T-cell (primary cell): Measurements from ENCODE around the gene RPAP3. TPM values are rescaled to one million over a fixed set of nuclear protein-coding genes. Genes with fewer than 3 reads are reported as not detected.

Experiments used
- ATAC-seq, 4 experiments: fragments of 200-7000 bp in 3 of 4; fragments of 150-1000 bp in 1 of 4; cut with Tn5 transposase; replicated peaks in 1 of 4; 1 replicate in 3 of 4; 2 replicates in 1 of 4; pipeline ENCODE4 v1.10.0; 2021; ENCODE audit warnings: moderate library complexity in 3 of 4, mild to moderate bottlenecking in 2 of 4, moderate number of reproducible peaks in 1 of 4
- CTCF ChIA-PET, 2 donors: fragments of 300-600 bp; sonication (Branson Sonifier 250); formaldehyde crosslinking; loops; one replicate each; lab custom pipeline; 2022; ENCODE audit warnings: antibody characterized with exemption in 2 of 2; lab: Charles Lee
- POLR2A ChIA-PET, 2 donors: fragments of 300-600 bp; sonication (Branson Sonifier 250); formaldehyde crosslinking; loops; one replicate each; lab custom pipeline; 2022; ENCODE audit warnings: antibody characterized with exemption in 2 of 2; lab: Charles Lee
- DNase-seq, 35 experiments: peaks; one replicate each; pipeline versions ENCODE4 v3.0.0 to v3.0.0-alpha.2; 2013 to 2023
- H3K27ac ChIP-seq: one replicate; pipeline ENCODE4 v1.5.1; 2013; ENCODE audit warnings: low read length
- H3K27me3 ChIP-seq, 2 experiments: replicated peaks in 1 of 2; 1 replicate in 1 of 2; 2 replicates in 1 of 2; pipeline versions ENCODE4 v1.6.1 to v1.7.0; 2013; ENCODE audit warnings: low read length in 1 of 2, mixed read lengths in 1 of 2; ENCODE audit not compliant: control insufficient read depth in 2 of 2, insufficient read depth in 2 of 2; ENCODE audit errors: extremely low read depth in 1 of 2
- H3K36me3 ChIP-seq, 2 donors: 1 replicate in 1 of 2; 2 replicates in 1 of 2; pipeline versions ENCODE4 v1.6.1 to v1.7.0; 2013; ENCODE audit warnings: low read length in 1 of 2; ENCODE audit not compliant: control insufficient read depth in 2 of 2, insufficient read depth in 1 of 2; ENCODE audit errors: extremely low read depth in 1 of 2
- H3K4me1 ChIP-seq, 2 experiments: 1 replicate in 1 of 2; 2 replicates in 1 of 2; pipeline versions ENCODE4 v1.6.1 to v1.7.0; 2013; ENCODE audit warnings: low read length in 2 of 2, mixed read lengths in 1 of 2; ENCODE audit not compliant: insufficient read depth in 2 of 2, control insufficient read depth in 1 of 2; ENCODE audit errors: extremely low read depth in 1 of 2
- H3K4me3 ChIP-seq, 2 donors: 1 replicate in 1 of 2; 2 replicates in 1 of 2; pipeline versions ENCODE4 v1.5.1 to v1.7.0; 2013; ENCODE audit warnings: mild to moderate bottlenecking in 2 of 2, low read length in 1 of 2, moderate library complexity in 1 of 2; ENCODE audit not compliant: control insufficient read depth in 1 of 2; ENCODE audit errors: extremely low read depth in 1 of 2
- H3K9me3 ChIP-seq: 2 replicates; pipeline ENCODE4 v1.7.0; 2013
- H3K27ac Mint-ChIP-seq, 2 donors: one replicate each; pipeline ENCODE4 v1.8.0; 2020 to 2021; ENCODE audit warnings: mild to moderate bottlenecking in 2 of 2, mixed read lengths in 2 of 2
- H3K27me3 Mint-ChIP-seq, 2 donors: one replicate each; pipeline ENCODE4 v1.8.0; 2021 to 2022; ENCODE audit warnings: mixed read lengths in 2 of 2
- H3K36me3 Mint-ChIP-seq: one replicate; pipeline ENCODE4 v1.8.0; 2021; ENCODE audit warnings: mixed read lengths
- H3K4me1 Mint-ChIP-seq, 3 donors: one replicate each; pipeline ENCODE4 v1.8.0; 2020 to 2022; ENCODE audit warnings: mixed read lengths in 3 of 3, mild to moderate bottlenecking in 1 of 3
- H3K4me3 Mint-ChIP-seq, 3 donors: one replicate each; pipeline ENCODE4 v1.8.0; 2020 to 2022; ENCODE audit warnings: mild to moderate bottlenecking in 3 of 3, mixed read lengths in 3 of 3, moderate library complexity in 3 of 3
- H3K9me3 Mint-ChIP-seq, 3 donors: one replicate each; pipeline ENCODE4 v1.8.0; 2020 to 2022; ENCODE audit warnings: mixed read lengths in 3 of 3
- WGBS: methylation state at CpG from one replicate; pipeline ENCODE4 v1.1.5; 2013; ENCODE audit warnings: missing lambda C conversion rate; ENCODE audit not compliant: insufficient coverage; 5-methylcytosine and 5-hydroxymethylcytosine counted together
- total RNA-seq, 35 experiments: library from RNA in 6 of 35; stranded (reverse) in 6 of 35; fragments of 120-200 nt in 1 of 35; gene quantifications; one replicate each; pipeline versions ENCODE4 v1.2.1 to v1.2.4 and lab custom pipeline; 2013 to 2026

The RPAP3 gene
- total RNA-seq, 5 donors from 2014 or later (not counting 1 experiment from before 2014, with no cell fraction given), result 24.0 to 33.5 (median 29.4) TPM

- H3K27ac ChIP-seq, result no peak overlapping the region
- no peaks in the 10 kb centered on the region for H3K36me3 ChIP-seq
- no peaks in the 10 kb centered on the region for H3K9me3 ChIP-seq
- ChIA-PET POLR2A (interaction anchor here (0.5 to 0.9 kb wide), 3 partner anchors 26 to 220 kb away, joined by 3 to 4 read pairs (median 3); no protein-coding TSS in a partner anchor), CTCF (interaction anchor here (0.6 to 6.1 kb wide), 28 partner anchors 11 to 1438 kb away, joined by 3 to 95 read pairs (median 6); partner anchors contain the start of genes RAPGEF3 (in 1 of the 2), RPAP3 (in 1 of the 2) and VDR (in 1 of the 2))
- peaks cover 0 to 22% of the 10 kb centered on the region in 2 experiments for H3K27me3 ChIP-seq
- ATAC-seq (no peak), DNase-seq (no peak)
- Mint-ChIP-seq H3K9me3 (no peaks in the 10 kb centered on the region), H3K4me3 (peak overlapping the region; percentile 4 to 24 (median 10)), H3K36me3 (no peaks in the 10 kb centered on the region), H3K27ac (peak overlapping the region; percentile 35 to 64), H3K4me1 (peaks cover 32 to 49% (median 39%) of the 10 kb centered on the region in 3 donors), H3K27me3 (no peaks in the 10 kb centered on the region)
- WGBS, result 75% methylated on average over 16 of the region's 21 CpGs
- peaks cover 9 to 33% of the 10 kb centered on the region in 2 experiments for H3K4me1 ChIP-seq
- H3K4me3 ChIP-seq, result no peak overlapping the region
Measured at GRCh38 chr12:47740606-47741339, 34.9 kb upstream of the RPAP3 start.

GRCh38 chr12:47739979-47740378, 34.1 kb upstream of the RPAP3 start:
- H3K9me3 ChIP-seq, result no peaks in the 10 kb centered on the region
- Mint-ChIP-seq H3K9me3 (no peaks in the 10 kb centered on the region), H3K4me3 (peak overlapping the region in 2 of 3 donors; percentile 9 to 24), H3K36me3 (no peaks in the 10 kb centered on the region), H3K27me3 (no peaks in the 10 kb centered on the region), H3K4me1 (peaks cover 32 to 49% (median 39%) of the 10 kb centered on the region in 3 donors), H3K27ac (peak overlapping the region; percentile 23 to 28)
- DNase-seq, result no peak
- no peaks in the 10 kb centered on the region for H3K36me3 ChIP-seq
- no peak overlapping the region for H3K4me3 ChIP-seq
- H3K4me1 ChIP-seq, result peaks cover 9 to 33% of the 10 kb centered on the region in 2 experiments
- ATAC-seq, result no peak
- POLR2A ChIA-PET, result interaction anchor here in 1 of 2 donors (0.5 kb wide), 1 partner anchor 221 kb away, joined by 4 read pairs; no protein-coding TSS in a partner anchor
- H3K27me3 ChIP-seq, result peaks cover 0 to 15% of the 10 kb centered on the region in 2 experiments
- CTCF ChIA-PET, result interaction anchor here (0.6 to 6.1 kb wide), 5 partner anchors 17 to 1364 kb away, joined by 3 to 95 read pairs (median 67); partner anchors contain the start of gene RAPGEF3 (in 1 of the 2)
- WGBS, result 81% methylated on average over 9 of the region's 12 CpGs
- no peak overlapping the region for H3K27ac ChIP-seq

- CTCF ChIA-PET, result interaction anchor here in 1 of 2 donors (6.1 kb wide), 1 partner anchor 100 kb away, joined by 67 read pairs; no protein-coding TSS in a partner anchor
- Mint-ChIP-seq H3K9me3 (no peaks in the 10 kb centered on the region), H3K4me1 (peaks cover 32 to 49% (median 39%) of the 10 kb centered on the region in 3 donors), H3K36me3 (no peaks in the 10 kb centered on the region), H3K27me3 (no peaks in the 10 kb centered on the region), H3K4me3 (no peak overlapping the region), H3K27ac (no peak overlapping the region)
- no peaks in the 10 kb centered on the region for H3K9me3 ChIP-seq
- ATAC-seq (no peak), DNase-seq (no peak)
- no peak overlapping the region for H3K27ac ChIP-seq
- 83% methylated on average over 3 of the region's 3 CpGs for WGBS
- POLR2A ChIA-PET, result no interaction called here
- H3K4me3 ChIP-seq, result no peak overlapping the region
- peaks cover 0 to 9% of the 10 kb centered on the region in 2 experiments for H3K27me3 ChIP-seq
- H3K4me1 ChIP-seq, result peaks cover 9 to 33% of the 10 kb centered on the region in 2 experiments
- no peaks in the 10 kb centered on the region for H3K36me3 ChIP-seq
Measured at GRCh38 chr12:47739297-47739696, 33.5 kb upstream of the RPAP3 start.

- no peaks in the 10 kb centered on the region for H3K9me3 Mint-ChIP-seq
- H3K27me3 Mint-ChIP-seq, result no peaks in the 10 kb centered on the region
- Histone ChIP-seq H3K4me3 (no peak overlapping the region), H3K27ac (no peak overlapping the region), H3K36me3 (no peaks in the 10 kb centered on the region), H3K4me1 (peaks cover 9 to 30% of the 10 kb centered on the region in 2 experiments), H3K27me3 (peaks cover 0 to under 1% of the 10 kb centered on the region in 2 experiments), H3K9me3 (no peaks in the 10 kb centered on the region)
- 90% methylated on average over 10 of the region's 17 CpGs for WGBS
- DNase-seq (no peak), ATAC-seq (no peak)
- no peak overlapping the region for H3K4me3 Mint-ChIP-seq
- POLR2A ChIA-PET, result interaction anchor here in 1 of 2 donors (0.5 kb wide), 1 partner anchor 18 kb away, joined by 3 read pairs; no protein-coding TSS in a partner anchor
- no peak overlapping the region for H3K27ac Mint-ChIP-seq
- H3K4me1 Mint-ChIP-seq, result peaks cover 30 to 39% (median 32%) of the 10 kb centered on the region in 3 donors
- CTCF ChIA-PET, result no interaction called here
- no peaks in the 10 kb centered on the region for H3K36me3 Mint-ChIP-seq
Measured at GRCh38 chr12:47737936-47738594, 32.2 kb upstream of the RPAP3 start.

GRCh38 chr12:47736877-47737676, 31.2 kb upstream of the RPAP3 start:
- peaks cover 9 to 25% of the 10 kb centered on the region in 2 experiments for H3K4me1 ChIP-seq
- H3K4me3 ChIP-seq, result no peak overlapping the region
- ChIA-PET CTCF (no interaction called here), POLR2A (interaction anchor here in 1 of 2 donors (0.5 kb wide), 1 partner anchor 19 kb away, joined by 3 read pairs; no protein-coding TSS in a partner anchor)
- WGBS, result 97% methylated on average over 12 of the region's 19 CpGs
- DNase-seq, result no peak
- Mint-ChIP-seq H3K36me3 (no peaks in the 10 kb centered on the region), H3K4me3 (no peak overlapping the region), H3K9me3 (no peaks in the 10 kb centered on the region), H3K27ac (no peak overlapping the region), H3K4me1 (peaks cover 25 to 33% (median 25%) of the 10 kb centered on the region in 3 donors), H3K27me3 (no peaks in the 10 kb centered on the region)
- ATAC-seq, result no peak
- no peaks in the 10 kb centered on the region for H3K9me3 ChIP-seq
- no peaks in the 10 kb centered on the region for H3K36me3 ChIP-seq
- no peaks in the 10 kb centered on the region for H3K27me3 ChIP-seq
- no peak overlapping the region for H3K27ac ChIP-seq
